GM12878 (cell line): ENCODE measurements around the gene ADGRL2.

ENCODE experiments used
- CHD1 ChIP-seq: IDR thresholded peaks from 2 replicates; pipeline ENCODE4 v1.6.1; 2012; ENCODE audit warnings: low read depth, low read length, improper control_type of control experiment
- CHD2 ChIP-seq: IDR thresholded peaks from 2 replicates; pipeline ENCODE4 v1.6.1; 2011; ENCODE audit warnings: low read depth, low read length, improper control_type of control experiment, borderline replicate concordance
- CTCF ChIP-seq, 3 experiments: IDR thresholded peaks in 2 of 3; conservative IDR thresholded peaks in 1 of 3; 2 replicates each; pipeline ENCODE4 v1.5.1; 2011; ENCODE audit warnings: low read depth in 3 of 3, low read length in 3 of 3, mild to moderate bottlenecking in 3 of 3, control low read depth in 2 of 3, moderate library complexity in 2 of 3, inconsistent platforms in 1 of 3, mixed read lengths in 1 of 3; ENCODE audit not compliant: control insufficient read depth in 2 of 3, insufficient read depth in 1 of 3; ENCODE audit errors: extremely low read depth in 1 of 3
- NFIC ChIP-seq: IDR thresholded peaks from 2 replicates; pipeline ENCODE4 v1.6.1; 2012; ENCODE audit warnings: low read depth, mild to moderate bottlenecking, inconsistent platforms, low read length, moderate library complexity
- NR2C1 ChIP-seq: fragments of 450-650 bp; IDR thresholded peaks from 2 replicates; pipeline ENCODE4 v1.6.1; 2017; ENCODE audit warnings: antibody characterized with exemption, mild to moderate bottlenecking, moderate library complexity
- POLR2AphosphoS5 ChIP-seq: IDR thresholded peaks from 2 replicates; pipeline ENCODE4 v1.6.1; 2011; ENCODE audit warnings: mild to moderate bottlenecking, low read length, inconsistent platforms
- RCOR1 ChIP-seq: conservative IDR thresholded peaks from 2 replicates; pipeline ENCODE4 v1.6.1; 2012; ENCODE audit warnings: low read depth, low read length, improper control_type of control experiment
- SMAD1 ChIP-seq: fragments of 450-650 bp; IDR thresholded peaks from 2 replicates; pipeline ENCODE4 v1.6.1; 2018; ENCODE audit warnings: mild to moderate bottlenecking, low read depth; ENCODE audit not compliant: partially characterized antibody
- SMC3 ChIP-seq: IDR thresholded peaks from 2 replicates; pipeline ENCODE4 v1.6.1; 2011; ENCODE audit warnings: low read length, improper control_type of control experiment, borderline replicate concordance
- USF2 ChIP-seq: IDR thresholded peaks from 2 replicates; pipeline ENCODE4 v1.6.1; 2011; ENCODE audit warnings: low read depth, low read length, improper control_type of control experiment, borderline replicate concordance

- TF ChIP-seq CTCF (IDR thresholded peaks at IDR 0.05 in 2 of 3, conservative IDR thresholded peaks at IDR 0.05 in 1 of 3; ENCODE audit: control insufficient read depth in 2 of 3, extremely low read depth in 1 of 3, insufficient read depth in 1 of 3, low read depth in 3 of 3, low read length in 3 of 3) (no peak), CHD2 (no peak), SMC3 (no peak), RCOR1 (no peak), NFIC (no peak), POLR2AphosphoS5 (no peak), SMAD1 (no peak), NR2C1 (no peak), USF2 (no peak), CHD1 (no peak)
Measured at GRCh38 chr1:81874940-81875339, 74.2 kb downstream of the ADGRL2 start.
